H9 (cell line): ENCODE measurements around the gene GHR. TPM values are rescaled to one million over a fixed set of nuclear protein-coding genes. Genes with fewer than 3 reads are reported as not detected.

Experiments used
- DNase-seq: peaks from one replicate; pipeline ENCODE4 v3.0.0-alpha.2; 2017
- H2AFZ ChIP-seq: one replicate; pipeline ENCODE4 v1.6.1; 2013; ENCODE audit warnings: mild to moderate bottlenecking, low read length, control low read depth, moderate library complexity
- H2AK5ac ChIP-seq: 2 replicates; pipeline ENCODE4 v1.6.1; 2013; ENCODE audit warnings: low read length, control low read depth, mixed read lengths; ENCODE audit not compliant: insufficient read length
- H2BK120ac ChIP-seq: one replicate; pipeline ENCODE4 v1.6.1; 2013; ENCODE audit warnings: low read depth, mild to moderate bottlenecking, low read length, control low read depth, inconsistent platforms; ENCODE audit not compliant: poor library complexity, severe bottlenecking
- H2BK12ac ChIP-seq: 2 replicates; pipeline ENCODE4 v1.6.1; 2013; ENCODE audit warnings: low read length, control low read depth, mixed read lengths, low read depth; ENCODE audit not compliant: insufficient read length
- H2BK15ac ChIP-seq: 2 replicates; pipeline ENCODE4 v1.6.1; 2013; ENCODE audit warnings: low read depth, low read length, control low read depth
- H2BK20ac ChIP-seq: one replicate; pipeline ENCODE4 v1.6.1; 2013; ENCODE audit warnings: low read depth, mild to moderate bottlenecking, low read length, control low read depth, inconsistent platforms; ENCODE audit not compliant: poor library complexity, severe bottlenecking
- H2BK5ac ChIP-seq: 2 replicates; pipeline ENCODE4 v1.6.1; 2013; ENCODE audit warnings: low read length, control low read depth, mixed read lengths; ENCODE audit not compliant: insufficient read length
- H3K14ac ChIP-seq: 2 replicates; pipeline ENCODE4 v1.6.1; 2013; ENCODE audit warnings: low read length, control low read depth; ENCODE audit not compliant: insufficient read depth
- H3K18ac ChIP-seq: 2 replicates; pipeline ENCODE4 v1.6.1; 2013; ENCODE audit warnings: low read depth, mild to moderate bottlenecking, mixed read lengths, low read length, control low read depth; ENCODE audit not compliant: insufficient read length
- H3K23ac ChIP-seq: 2 replicates; pipeline ENCODE4 v1.6.1; 2013; ENCODE audit warnings: low read length, control low read depth, mixed read lengths, low read depth; ENCODE audit not compliant: insufficient read length
- H3K23me2 ChIP-seq: 2 replicates; pipeline ENCODE4 v1.6.1; 2013; ENCODE audit warnings: low read depth, mild to moderate bottlenecking, mixed read lengths, low read length, control low read depth; ENCODE audit not compliant: insufficient read length, poor library complexity, severe bottlenecking
- H3K27ac ChIP-seq: 2 replicates; pipeline ENCODE4 v1.5.1; 2013; ENCODE audit warnings: low read length, control low read depth, mixed read lengths, low read depth; ENCODE audit not compliant: insufficient read length
- H3K27me3 ChIP-seq: 2 replicates; pipeline ENCODE4 v1.6.1; 2013; ENCODE audit warnings: low read length, control low read depth, inconsistent platforms; ENCODE audit not compliant: insufficient read depth
- H3K4ac ChIP-seq: 2 replicates; pipeline ENCODE4 v1.6.1; 2013; ENCODE audit warnings: low read depth, mild to moderate bottlenecking, control low read depth, inconsistent platforms, low read length, moderate library complexity
- H3K4me1 ChIP-seq: 2 replicates; pipeline ENCODE4 v1.6.1; 2013; ENCODE audit warnings: low read length, control low read depth, inconsistent platforms; ENCODE audit not compliant: insufficient read depth
- H3K4me2 ChIP-seq: 2 replicates; pipeline ENCODE4 v1.6.1; 2013; ENCODE audit warnings: low read length, control low read depth, mixed read lengths; ENCODE audit not compliant: insufficient read length, insufficient read depth
- H3K56ac ChIP-seq: 2 replicates; pipeline ENCODE4 v1.6.1; 2013; ENCODE audit warnings: low read depth, mild to moderate bottlenecking, mixed read lengths, low read length, control low read depth; ENCODE audit not compliant: insufficient read length
- H3K79me1 ChIP-seq: 2 replicates; pipeline ENCODE4 v1.6.1; 2013; ENCODE audit warnings: low read depth, mild to moderate bottlenecking, moderate library complexity, low read length, control low read depth, inconsistent platforms; ENCODE audit not compliant: insufficient read depth, poor library complexity, severe bottlenecking
- H3K79me2 ChIP-seq: 2 replicates; pipeline ENCODE4 v1.6.1; 2013; ENCODE audit warnings: low read length, control low read depth, inconsistent platforms; ENCODE audit not compliant: insufficient read depth
- H3K9ac ChIP-seq: 2 replicates; pipeline ENCODE4 v1.6.1; 2013; ENCODE audit warnings: low read length, control low read depth, mixed read lengths; ENCODE audit not compliant: insufficient read length; ENCODE audit errors: extremely low read depth
- H3K9me3 ChIP-seq: one replicate; pipeline ENCODE4 v1.6.1; 2013; ENCODE audit warnings: low read depth, low read length, inconsistent platforms; ENCODE audit not compliant: control insufficient read depth
- H3T11ph ChIP-seq: one replicate; pipeline ENCODE4 v1.6.1; 2013; ENCODE audit warnings: mild to moderate bottlenecking, low read length, control low read depth, inconsistent platforms
- H4K20me1 ChIP-seq: one replicate; pipeline ENCODE4 v1.6.1; 2013; ENCODE audit not compliant: control insufficient read depth, insufficient read length, insufficient read depth
- H4K5ac ChIP-seq: 2 replicates; pipeline ENCODE4 v1.6.1; 2013; ENCODE audit warnings: low read depth, mild to moderate bottlenecking, mixed read lengths, low read length, control low read depth; ENCODE audit not compliant: insufficient read length
- H4K8ac ChIP-seq: replicated peaks from 2 replicates; pipeline ENCODE4 v1.6.1; 2013; ENCODE audit warnings: low read length, control low read depth, mixed read lengths, low read depth; ENCODE audit not compliant: insufficient read length
- H4K91ac ChIP-seq: 2 replicates; pipeline ENCODE4 v1.6.1; 2013; ENCODE audit warnings: low read depth, mild to moderate bottlenecking, moderate library complexity, mixed read lengths, low read length, control low read depth; ENCODE audit not compliant: insufficient read length
- H3K27ac Mint-ChIP-seq, 3 experiments: 2 replicates in 2 of 3; 3 replicates in 1 of 3; pipeline ENCODE4 v1.8.0; 2020 to 2021; ENCODE audit warnings: mixed read lengths in 3 of 3, mild to moderate bottlenecking in 1 of 3, moderate library complexity in 1 of 3
- H3K27me3 Mint-ChIP-seq: 2 replicates; pipeline ENCODE4 v1.8.0; 2021; ENCODE audit warnings: low read depth, mild to moderate bottlenecking, moderate library complexity, mixed read lengths
- H3K36me3 Mint-ChIP-seq, 3 experiments: 2 replicates in 2 of 3; 3 replicates in 1 of 3; pipeline ENCODE4 v1.8.0; 2020 to 2021; ENCODE audit warnings: low read depth in 3 of 3, mixed read lengths in 3 of 3; ENCODE audit not compliant: insufficient read depth in 1 of 3
- H3K4me1 Mint-ChIP-seq, 2 experiments: 2 replicates each; pipeline ENCODE4 v1.8.0; 2020; ENCODE audit warnings: mixed read lengths in 2 of 2
- H3K4me3 Mint-ChIP-seq, 2 experiments: 2 replicates in 1 of 2; 3 replicates in 1 of 2; pipeline ENCODE4 v1.8.0; 2020 to 2021; ENCODE audit warnings: mild to moderate bottlenecking in 2 of 2, mixed read lengths in 2 of 2, moderate library complexity in 1 of 2
- H3K9me3 Mint-ChIP-seq, 2 experiments: 2 replicates in 1 of 2; 3 replicates in 1 of 2; pipeline ENCODE4 v1.8.0; 2020; ENCODE audit warnings: mild to moderate bottlenecking in 2 of 2, mixed read lengths in 2 of 2, moderate library complexity in 1 of 2
- WGBS: extraction: QIAGEN DNeasy Blood & Tissue Kit; methylation state at CpG from one replicate; pipeline ENCODE4 v1.1.7; 2013; ENCODE audit warnings: missing lambda C conversion rate, low lambda C conversion rate, mixed read lengths; ENCODE audit not compliant: insufficient read length; ENCODE audit errors: extremely low coverage; 5-methylcytosine and 5-hydroxymethylcytosine counted together
- total RNA-seq: library from RNA; stranded (reverse); gene quantifications from 2 replicates; pipeline ENCODE4 v1.2.1, GENCODE V29; 2021
- TF ChIP-seq, protein P1 (sequence below): fragments of 200-600 bp; sonication (generic); conservative IDR thresholded peaks from 3 replicates; pipeline ENCODE4 v1.8.0; 2021; ENCODE audit warnings: antibody characterized with exemption, mild to moderate bottlenecking

The GHR gene
- total RNA-seq, 1 experiment from 2014 or later: 0.20 TPM

- Histone ChIP-seq H3K4me1 (no peaks in the 10 kb centered on the region), H3K27ac (no peak overlapping the region), H4K91ac (no peak overlapping the region), H2BK12ac (no peak overlapping the region), H3K14ac (no peak overlapping the region), H4K8ac (no peak overlapping the region), H3K18ac (no peak overlapping the region), H3K4ac (no peak overlapping the region), H4K5ac (no peak overlapping the region), H3K4me2 (no peak overlapping the region), H4K20me1 (no peaks in the 10 kb centered on the region), H3K23me2 (no peaks in the 10 kb centered on the region), H3T11ph (no peak overlapping the region), H3K79me1 (no peaks in the 10 kb centered on the region), H3K9me3 (no peaks in the 10 kb centered on the region), H3K56ac (no peak overlapping the region), H2BK15ac (no peak overlapping the region), H2BK20ac (no peak overlapping the region), H3K27me3 (no peaks in the 10 kb centered on the region), H3K9ac (no peak overlapping the region), H3K23ac (no peak overlapping the region), H2BK120ac (no peak overlapping the region), H3K79me2 (no peaks in the 10 kb centered on the region), H2BK5ac (no peak overlapping the region), H2AK5ac (no peak overlapping the region), H2AFZ (no peak overlapping the region)
- no CpG with 5 or more reads among the region's 3 CpGs for WGBS
- peaks cover 2 to 5% (median 5%) of the 10 kb centered on the region in 3 experiments; a peak in 3 of 7 replicates for H3K36me3 Mint-ChIP-seq
- H3K9me3 Mint-ChIP-seq: peaks cover 8 to 10% of the 10 kb centered on the region in 2 experiments; a peak in 4 of 5 replicates
- no peak overlapping the region for H3K4me3 Mint-ChIP-seq
- H3K27ac Mint-ChIP-seq: no peak overlapping the region
- no peak for DNase-seq
- no peaks in the 10 kb centered on the region for H3K4me1 Mint-ChIP-seq
- TF ChIP-seq, protein P1, sequence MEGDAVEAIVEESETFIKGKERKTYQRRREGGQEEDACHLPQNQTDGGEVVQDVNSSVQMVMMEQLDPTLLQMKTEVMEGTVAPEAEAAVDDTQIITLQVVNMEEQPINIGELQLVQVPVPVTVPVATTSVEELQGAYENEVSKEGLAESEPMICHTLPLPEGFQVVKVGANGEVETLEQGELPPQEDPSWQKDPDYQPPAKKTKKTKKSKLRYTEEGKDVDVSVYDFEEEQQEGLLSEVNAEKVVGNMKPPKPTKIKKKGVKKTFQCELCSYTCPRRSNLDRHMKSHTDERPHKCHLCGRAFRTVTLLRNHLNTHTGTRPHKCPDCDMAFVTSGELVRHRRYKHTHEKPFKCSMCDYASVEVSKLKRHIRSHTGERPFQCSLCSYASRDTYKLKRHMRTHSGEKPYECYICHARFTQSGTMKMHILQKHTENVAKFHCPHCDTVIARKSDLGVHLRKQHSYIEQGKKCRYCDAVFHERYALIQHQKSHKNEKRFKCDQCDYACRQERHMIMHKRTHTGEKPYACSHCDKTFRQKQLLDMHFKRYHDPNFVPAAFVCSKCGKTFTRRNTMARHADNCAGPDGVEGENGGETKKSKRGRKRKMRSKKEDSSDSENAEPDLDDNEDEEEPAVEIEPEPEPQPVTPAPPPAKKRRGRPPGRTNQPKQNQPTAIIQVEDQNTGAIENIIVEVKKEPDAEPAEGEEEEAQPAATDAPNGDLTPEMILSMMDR: no peak
- no peaks in the 10 kb centered on the region for H3K27me3 Mint-ChIP-seq
Measured at GRCh38 chr5:42543774-42544173, 120.5 kb downstream of the GHR start.
